ENCODE results near the gene RBPJ. TPM values are rescaled to one million over a fixed set of nuclear protein-coding genes. Genes with fewer than 3 reads are reported as not detected.

The RBPJ gene
- total RNA-seq, 1 donor from 2014 or later = 77.2 TPM

DNA sequence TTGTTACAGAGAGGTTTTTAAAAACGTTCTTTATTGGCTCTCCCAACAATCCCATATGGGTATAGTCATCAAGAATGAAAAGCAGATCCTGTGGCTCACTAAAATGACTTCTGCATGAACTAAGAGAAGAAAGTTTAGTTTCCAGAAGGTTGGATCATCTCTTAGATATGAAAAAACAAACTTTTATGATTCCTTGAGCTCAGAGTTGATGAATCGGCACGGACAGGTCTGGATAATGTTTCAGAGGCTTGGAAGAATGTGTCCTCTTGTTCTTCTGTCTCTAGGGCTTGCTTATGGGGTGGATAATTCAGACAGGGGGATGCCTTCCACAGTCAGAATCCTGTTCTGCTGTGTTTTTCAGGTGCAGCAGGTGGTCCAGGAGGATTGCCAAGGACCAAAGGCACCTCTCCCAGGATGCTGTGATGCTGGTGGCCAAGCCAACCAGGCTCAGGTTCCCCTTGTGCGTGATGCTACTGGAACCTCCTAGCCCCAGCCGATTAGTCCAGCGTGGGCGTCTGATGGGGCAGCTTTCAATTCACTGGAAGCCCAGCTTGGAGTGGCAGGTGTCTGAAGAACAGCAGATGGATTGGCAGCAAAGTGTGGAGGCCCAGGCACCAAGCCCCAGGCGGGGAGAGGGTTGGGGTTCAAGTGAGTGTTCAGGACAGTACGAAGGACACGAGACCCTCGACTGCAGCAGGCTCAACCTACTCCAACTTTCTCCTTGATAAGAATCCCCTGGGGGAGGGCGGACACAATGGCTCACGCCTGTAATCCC is 139.1 kb downstream of the RBPJ start:
- H3K27me3 ChIP-seq (ENCODE audit: control insufficient read depth in 3 of 3, insufficient read depth in 3 of 3, low read length in 3 of 3) = no peaks in the 10 kb centered on the region
- no peak overlapping the region for H3K9ac ChIP-seq (ENCODE audit: low read depth in 1 of 3, low read length in 3 of 3)
- H3K27ac ChIP-seq (ENCODE audit: low read depth, low read length) = no peak overlapping the region
- H3K4me1 ChIP-seq (ENCODE audit: control insufficient read depth in 3 of 3, insufficient read depth in 3 of 3, low read length in 3 of 3) = no peaks in the 10 kb centered on the region
- H3K9me3 ChIP-seq (ENCODE audit: control insufficient read depth in 3 of 3, low read length in 3 of 3) = no peaks in the 10 kb centered on the region
- H3K4me3 ChIP-seq (ENCODE audit: low read length in 3 of 3) = no peak overlapping the region
- no peaks in the 10 kb centered on the region for H3K36me3 ChIP-seq (ENCODE audit: control insufficient read depth in 3 of 3, insufficient read depth in 3 of 3, low read length in 3 of 3)

DNA sequence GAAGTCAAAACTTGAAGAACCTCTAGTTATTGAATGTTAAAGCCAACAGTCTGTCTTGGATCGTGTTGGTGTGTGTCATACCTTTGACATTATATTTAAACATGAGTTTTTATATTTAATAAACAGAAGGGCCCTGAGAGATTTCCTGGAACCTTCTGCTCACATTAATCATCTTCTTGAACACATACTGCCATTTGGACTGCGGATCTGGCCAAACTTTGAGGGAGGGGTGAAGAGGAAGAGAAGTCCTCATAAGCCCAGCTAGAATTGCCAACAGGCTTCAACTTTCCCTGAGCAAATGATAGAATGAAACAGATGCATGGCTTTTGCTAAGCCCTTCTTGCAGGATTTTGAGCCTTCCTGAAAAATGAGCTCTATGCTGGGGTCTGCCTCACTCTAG is 142.1 kb downstream of the RBPJ start:
- Histone ChIP-seq H3K4me1 (ENCODE audit: control insufficient read depth in 3 of 3, insufficient read depth in 3 of 3, low read length in 3 of 3) (no peaks in the 10 kb centered on the region), H3K27me3 (ENCODE audit: control insufficient read depth in 3 of 3, insufficient read depth in 3 of 3, low read length in 3 of 3) (peaks cover 0 to under 1% (median 0%) of the 10 kb centered on the region in 3 donors), H3K27ac (ENCODE audit: low read depth, low read length) (no peak overlapping the region), H3K9me3 (ENCODE audit: control insufficient read depth in 3 of 3, low read length in 3 of 3) (no peaks in the 10 kb centered on the region), H3K9ac (ENCODE audit: low read depth in 1 of 3, low read length in 3 of 3) (no peak overlapping the region), H3K4me3 (ENCODE audit: low read length in 3 of 3) (no peak overlapping the region), H3K36me3 (ENCODE audit: control insufficient read depth in 3 of 3, insufficient read depth in 3 of 3, low read length in 3 of 3) (no peaks in the 10 kb centered on the region)

DNA sequence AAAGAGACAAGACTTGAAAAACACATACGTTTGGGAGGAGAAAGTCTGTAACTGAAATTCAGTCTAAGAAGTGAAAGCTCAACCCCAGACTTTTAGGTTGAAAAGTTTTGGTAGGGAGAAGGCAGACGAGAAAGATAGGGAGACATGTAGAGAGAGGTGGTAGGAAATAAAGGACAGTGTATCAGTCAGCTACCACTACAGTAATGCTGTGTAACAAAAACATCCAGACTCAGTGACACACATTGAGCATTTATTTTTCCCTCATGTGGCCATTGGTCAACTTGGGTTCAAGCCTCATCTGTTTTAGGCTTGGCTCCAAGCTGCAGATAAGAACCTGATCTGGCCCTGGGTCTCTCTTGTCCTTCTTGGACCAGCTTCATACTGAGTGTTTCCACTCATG is 142.6 kb downstream of the RBPJ start:
- Histone ChIP-seq H3K4me3 (ENCODE audit: low read length in 3 of 3) (no peak overlapping the region), H3K9ac (ENCODE audit: low read depth in 1 of 3, low read length in 3 of 3) (no peak overlapping the region), H3K36me3 (ENCODE audit: control insufficient read depth in 3 of 3, insufficient read depth in 3 of 3, low read length in 3 of 3) (no peaks in the 10 kb centered on the region), H3K9me3 (ENCODE audit: control insufficient read depth in 3 of 3, low read length in 3 of 3) (no peaks in the 10 kb centered on the region), H3K4me1 (ENCODE audit: control insufficient read depth in 3 of 3, insufficient read depth in 3 of 3, low read length in 3 of 3) (no peaks in the 10 kb centered on the region), H3K27ac (ENCODE audit: low read depth, low read length) (no peak overlapping the region), H3K27me3 (ENCODE audit: control insufficient read depth in 3 of 3, insufficient read depth in 3 of 3, low read length in 3 of 3) (peaks cover 0 to 3% (median 0%) of the 10 kb centered on the region in 3 donors)

DNA sequence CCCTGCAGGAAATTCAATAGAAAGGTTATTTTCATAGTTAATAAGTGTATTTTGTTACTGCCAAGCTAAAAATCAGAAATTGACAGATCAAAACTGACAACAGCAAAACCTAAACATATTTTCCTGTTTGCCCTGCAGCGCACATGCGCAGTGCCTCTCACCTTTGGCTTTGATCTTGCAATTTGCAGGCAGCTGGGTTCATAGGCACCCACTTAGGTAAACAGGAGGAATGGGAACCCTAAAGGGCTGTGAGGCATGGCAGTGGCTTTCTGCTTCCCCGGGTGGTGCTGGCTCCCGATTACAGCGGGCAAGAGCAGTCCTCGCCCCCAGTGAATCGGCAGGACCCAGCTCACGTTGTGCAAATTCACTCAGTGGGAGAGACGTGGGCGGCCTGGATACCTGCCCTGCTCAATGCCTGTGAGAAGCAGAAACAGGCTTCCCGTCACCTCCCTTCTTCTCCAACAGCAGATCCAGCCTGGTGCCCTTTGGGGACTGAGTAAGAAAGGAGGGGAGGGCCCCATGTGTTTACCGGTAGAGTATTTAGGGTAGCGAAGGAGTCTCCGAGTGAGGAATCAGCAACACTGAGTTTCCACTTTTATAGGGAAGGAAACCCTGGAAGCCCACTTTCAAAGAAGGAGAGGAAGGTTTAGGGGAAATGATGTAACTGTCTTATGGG is 143.7 kb downstream of the RBPJ start:
- no peak overlapping the region for H3K9ac ChIP-seq (ENCODE audit: low read depth in 1 of 3, low read length in 3 of 3)
- H3K4me3 ChIP-seq (ENCODE audit: low read length in 3 of 3) = no peak overlapping the region
- H3K27me3 ChIP-seq (ENCODE audit: control insufficient read depth in 3 of 3, insufficient read depth in 3 of 3, low read length in 3 of 3) = peaks cover 0 to 3% (median 0%) of the 10 kb centered on the region in 3 donors
- H3K4me1 ChIP-seq (ENCODE audit: control insufficient read depth in 3 of 3, insufficient read depth in 3 of 3, low read length in 3 of 3) = no peaks in the 10 kb centered on the region
- H3K9me3 ChIP-seq (ENCODE audit: control insufficient read depth in 3 of 3, low read length in 3 of 3) = no peaks in the 10 kb centered on the region
- H3K36me3 ChIP-seq (ENCODE audit: control insufficient read depth in 3 of 3, insufficient read depth in 3 of 3, low read length in 3 of 3) = no peaks in the 10 kb centered on the region
- no peak overlapping the region for H3K27ac ChIP-seq (ENCODE audit: low read depth, low read length)

DNA sequence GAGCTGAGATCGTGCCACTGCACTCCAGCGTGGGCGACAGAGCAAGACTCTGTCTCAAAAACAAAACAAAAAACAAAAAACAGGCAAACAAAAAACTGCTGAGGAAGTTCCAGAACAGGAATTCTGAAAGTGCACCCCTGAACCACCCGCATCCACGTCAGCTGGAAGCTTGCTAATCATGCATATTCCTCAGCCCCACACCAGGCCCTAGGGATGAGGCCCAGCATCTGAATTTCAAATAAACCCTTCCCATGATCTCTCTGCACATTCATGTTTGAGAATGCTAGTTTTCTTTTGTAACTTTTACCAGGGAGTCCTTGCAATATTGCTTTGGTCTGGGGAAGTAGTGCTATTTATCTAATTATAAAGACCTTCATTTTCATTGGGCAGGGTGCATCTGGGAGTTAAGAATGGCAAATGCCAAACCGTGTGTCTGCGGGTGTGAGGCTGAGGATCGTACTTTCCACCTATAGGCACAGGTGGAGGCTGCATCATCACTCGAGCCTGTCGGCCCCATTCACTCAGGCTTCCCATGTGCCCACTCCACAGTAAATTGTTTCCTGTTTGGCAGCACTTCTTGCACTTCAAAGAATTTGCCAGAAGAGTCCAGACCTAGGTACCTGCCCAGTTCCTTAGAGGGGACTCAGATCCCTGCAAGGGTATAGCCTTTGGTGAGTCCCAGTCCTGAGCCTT is 145.9 kb downstream of the RBPJ start:
- H3K36me3 ChIP-seq (ENCODE audit: control insufficient read depth in 3 of 3, insufficient read depth in 3 of 3, low read length in 3 of 3) = no peaks in the 10 kb centered on the region
- no peaks in the 10 kb centered on the region for H3K4me1 ChIP-seq (ENCODE audit: control insufficient read depth in 3 of 3, insufficient read depth in 3 of 3, low read length in 3 of 3)
- no peak overlapping the region for H3K27ac ChIP-seq (ENCODE audit: low read depth, low read length)
- no peak overlapping the region for H3K4me3 ChIP-seq (ENCODE audit: low read length in 3 of 3)
- no peaks in the 10 kb centered on the region for H3K9me3 ChIP-seq (ENCODE audit: control insufficient read depth in 3 of 3, low read length in 3 of 3)
- H3K9ac ChIP-seq (ENCODE audit: low read depth in 1 of 3, low read length in 3 of 3) = no peak overlapping the region
- H3K27me3 ChIP-seq (ENCODE audit: control insufficient read depth in 3 of 3, insufficient read depth in 3 of 3, low read length in 3 of 3) = peaks cover 0 to 3% (median 0%) of the 10 kb centered on the region in 3 donors

DNA sequence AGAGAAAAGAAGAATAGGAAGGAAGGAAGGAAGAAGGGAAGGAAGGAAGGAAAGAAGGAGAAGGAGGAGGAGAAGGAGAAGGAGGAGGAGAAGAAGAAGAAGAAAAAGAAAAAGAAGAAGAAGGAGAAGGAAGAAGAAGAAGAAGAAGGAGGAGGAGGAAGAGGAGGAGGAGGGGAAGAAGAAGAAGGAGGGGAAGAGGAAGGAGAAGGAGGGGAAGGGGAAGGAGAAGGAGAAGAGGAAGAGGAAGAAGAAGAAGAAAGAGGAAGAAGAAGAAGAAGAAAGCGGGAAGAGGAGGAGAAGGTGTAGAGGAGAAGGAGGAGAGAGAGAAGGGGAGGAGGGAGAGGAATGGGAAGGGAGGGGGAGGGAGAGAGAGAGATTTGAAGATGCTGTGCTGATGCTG is 146.9 kb downstream of the RBPJ start:
- H3K27me3 ChIP-seq (ENCODE audit: control insufficient read depth in 3 of 3, insufficient read depth in 3 of 3, low read length in 3 of 3) = peaks cover 0 to 3% (median 0%) of the 10 kb centered on the region in 3 donors
- H3K36me3 ChIP-seq (ENCODE audit: control insufficient read depth in 3 of 3, insufficient read depth in 3 of 3, low read length in 3 of 3) = no peaks in the 10 kb centered on the region
- H3K9ac ChIP-seq (ENCODE audit: low read depth in 1 of 3, low read length in 3 of 3) = no peak overlapping the region
- H3K4me3 ChIP-seq (ENCODE audit: low read length in 3 of 3) = no peak overlapping the region
- no peaks in the 10 kb centered on the region for H3K9me3 ChIP-seq (ENCODE audit: control insufficient read depth in 3 of 3, low read length in 3 of 3)
- H3K27ac ChIP-seq (ENCODE audit: low read depth, low read length) = no peak overlapping the region
- no peaks in the 10 kb centered on the region for H3K4me1 ChIP-seq (ENCODE audit: control insufficient read depth in 3 of 3, insufficient read depth in 3 of 3, low read length in 3 of 3)

DNA sequence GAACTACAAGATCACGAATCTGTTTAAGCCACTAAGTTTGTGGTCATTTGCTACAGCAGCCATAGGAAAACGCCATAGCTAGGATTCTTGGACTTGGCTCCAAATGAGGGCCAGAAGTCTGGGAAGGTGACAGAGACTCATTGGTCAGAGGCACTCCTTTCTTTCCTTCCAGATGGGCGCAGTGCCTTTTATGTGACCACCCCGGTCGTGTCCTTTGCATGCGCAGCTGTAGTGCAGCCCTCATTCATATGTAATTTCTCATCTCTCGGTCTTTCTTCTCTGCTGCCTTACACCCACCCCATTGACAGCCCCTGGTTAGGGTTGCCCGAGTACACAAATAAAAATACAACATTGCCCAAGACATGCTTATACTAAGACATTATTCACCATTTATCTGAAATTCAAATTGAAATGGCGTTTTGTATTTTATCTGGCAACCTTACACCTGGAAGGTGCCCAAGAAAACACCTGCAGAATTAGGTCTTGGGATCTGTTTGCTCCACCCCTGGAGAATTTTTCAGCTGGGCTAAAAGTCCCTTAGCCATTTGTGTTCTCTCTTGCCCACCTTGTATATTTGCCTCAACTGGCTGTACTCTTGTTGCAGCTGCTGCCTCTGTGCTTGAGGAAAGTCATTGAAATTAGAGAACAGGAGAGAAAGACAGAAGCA is 147.6 kb downstream of the RBPJ start:
- Histone ChIP-seq H3K4me1 (ENCODE audit: control insufficient read depth in 3 of 3, insufficient read depth in 3 of 3, low read length in 3 of 3) (no peaks in the 10 kb centered on the region), H3K27me3 (ENCODE audit: control insufficient read depth in 3 of 3, insufficient read depth in 3 of 3, low read length in 3 of 3) (peaks cover 0 to 3% (median 0%) of the 10 kb centered on the region in 3 donors), H3K9me3 (ENCODE audit: control insufficient read depth in 3 of 3, low read length in 3 of 3) (no peaks in the 10 kb centered on the region), H3K27ac (ENCODE audit: low read depth, low read length) (no peak overlapping the region), H3K4me3 (ENCODE audit: low read length in 3 of 3) (no peak overlapping the region), H3K9ac (ENCODE audit: low read depth in 1 of 3, low read length in 3 of 3) (no peak overlapping the region), H3K36me3 (ENCODE audit: control insufficient read depth in 3 of 3, insufficient read depth in 3 of 3, low read length in 3 of 3) (no peaks in the 10 kb centered on the region)

DNA sequence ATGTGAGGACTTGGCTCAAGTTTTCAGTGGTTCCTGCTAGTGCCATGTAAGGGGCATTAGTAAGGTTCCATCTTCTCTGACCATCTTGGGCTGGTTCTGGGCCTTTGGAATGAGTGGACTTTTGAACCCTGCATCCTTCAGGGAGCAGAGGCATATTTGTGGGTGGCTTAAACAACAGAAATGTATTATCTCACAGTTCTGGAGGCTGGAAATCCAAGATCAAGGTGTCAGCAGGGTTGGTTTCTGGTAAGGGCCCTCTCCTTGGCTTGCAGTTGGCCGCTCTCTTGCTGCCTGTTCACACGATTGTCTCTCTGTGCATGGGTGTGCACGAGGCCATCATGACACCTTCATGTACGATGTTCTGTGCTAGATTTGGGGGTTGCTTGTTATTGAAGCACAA is 148.2 kb downstream of the RBPJ start:
- Histone ChIP-seq H3K9me3 (ENCODE audit: control insufficient read depth in 3 of 3, low read length in 3 of 3) (no peaks in the 10 kb centered on the region), H3K36me3 (ENCODE audit: control insufficient read depth in 3 of 3, insufficient read depth in 3 of 3, low read length in 3 of 3) (no peaks in the 10 kb centered on the region), H3K4me3 (ENCODE audit: low read length in 3 of 3) (no peak overlapping the region), H3K27ac (ENCODE audit: low read depth, low read length) (no peak overlapping the region), H3K9ac (ENCODE audit: low read depth in 1 of 3, low read length in 3 of 3) (no peak overlapping the region), H3K4me1 (ENCODE audit: control insufficient read depth in 3 of 3, insufficient read depth in 3 of 3, low read length in 3 of 3) (no peaks in the 10 kb centered on the region), H3K27me3 (ENCODE audit: control insufficient read depth in 3 of 3, insufficient read depth in 3 of 3, low read length in 3 of 3) (peaks cover 0 to 3% (median 0%) of the 10 kb centered on the region in 3 donors)

DNA sequence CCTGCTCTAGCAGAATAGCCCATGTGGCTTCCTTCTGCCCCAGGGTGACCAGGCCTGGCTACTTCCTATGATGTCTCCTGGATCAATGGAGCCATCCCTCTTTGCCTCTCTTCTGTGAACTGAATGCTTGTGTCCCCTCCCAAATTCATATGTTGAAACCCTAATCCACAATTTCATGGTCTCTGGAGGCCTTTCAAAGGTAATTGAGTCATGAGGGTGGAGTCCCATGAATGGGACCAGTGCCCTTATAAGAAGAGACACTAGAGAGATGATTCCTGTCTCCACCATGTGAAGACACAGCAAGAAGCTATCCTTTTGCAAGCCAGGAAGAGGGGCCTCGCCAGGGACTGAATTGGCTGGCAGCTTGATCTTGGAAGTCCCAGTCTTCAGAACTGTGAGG is 151.1 kb downstream of the RBPJ start:
- Histone ChIP-seq H3K27ac (ENCODE audit: low read depth, low read length) (no peak overlapping the region), H3K4me1 (ENCODE audit: control insufficient read depth in 3 of 3, insufficient read depth in 3 of 3, low read length in 3 of 3) (no peaks in the 10 kb centered on the region), H3K9ac (ENCODE audit: low read depth in 1 of 3, low read length in 3 of 3) (no peak overlapping the region), H3K4me3 (ENCODE audit: low read length in 3 of 3) (no peak overlapping the region), H3K9me3 (ENCODE audit: control insufficient read depth in 3 of 3, low read length in 3 of 3) (no peaks in the 10 kb centered on the region), H3K36me3 (ENCODE audit: control insufficient read depth in 3 of 3, insufficient read depth in 3 of 3, low read length in 3 of 3) (no peaks in the 10 kb centered on the region), H3K27me3 (ENCODE audit: control insufficient read depth in 3 of 3, insufficient read depth in 3 of 3, low read length in 3 of 3) (peaks cover 0 to 3% (median 0%) of the 10 kb centered on the region in 3 donors)
